ENCODE data around the gene BAZ1A.

- TF ChIP-seq, protein P1, sequence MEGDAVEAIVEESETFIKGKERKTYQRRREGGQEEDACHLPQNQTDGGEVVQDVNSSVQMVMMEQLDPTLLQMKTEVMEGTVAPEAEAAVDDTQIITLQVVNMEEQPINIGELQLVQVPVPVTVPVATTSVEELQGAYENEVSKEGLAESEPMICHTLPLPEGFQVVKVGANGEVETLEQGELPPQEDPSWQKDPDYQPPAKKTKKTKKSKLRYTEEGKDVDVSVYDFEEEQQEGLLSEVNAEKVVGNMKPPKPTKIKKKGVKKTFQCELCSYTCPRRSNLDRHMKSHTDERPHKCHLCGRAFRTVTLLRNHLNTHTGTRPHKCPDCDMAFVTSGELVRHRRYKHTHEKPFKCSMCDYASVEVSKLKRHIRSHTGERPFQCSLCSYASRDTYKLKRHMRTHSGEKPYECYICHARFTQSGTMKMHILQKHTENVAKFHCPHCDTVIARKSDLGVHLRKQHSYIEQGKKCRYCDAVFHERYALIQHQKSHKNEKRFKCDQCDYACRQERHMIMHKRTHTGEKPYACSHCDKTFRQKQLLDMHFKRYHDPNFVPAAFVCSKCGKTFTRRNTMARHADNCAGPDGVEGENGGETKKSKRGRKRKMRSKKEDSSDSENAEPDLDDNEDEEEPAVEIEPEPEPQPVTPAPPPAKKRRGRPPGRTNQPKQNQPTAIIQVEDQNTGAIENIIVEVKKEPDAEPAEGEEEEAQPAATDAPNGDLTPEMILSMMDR (IDR thresholded peaks at IDR 0.05), result no peak
- no peak for TF ChIP-seq POLR2A (IDR thresholded peaks at IDR 0.05)
Measured at GRCh38 chr14:34872822-34873588, 2.2 kb downstream of the BAZ1A start.
